ENCODE measurements around the gene SRRT.
"Not testable (repeated sequence)": the region's sequence is repeated elsewhere in the genome, so short reads cannot be mapped to it uniquely, and the experiment has no call there.

SRRT gene

DNA sequence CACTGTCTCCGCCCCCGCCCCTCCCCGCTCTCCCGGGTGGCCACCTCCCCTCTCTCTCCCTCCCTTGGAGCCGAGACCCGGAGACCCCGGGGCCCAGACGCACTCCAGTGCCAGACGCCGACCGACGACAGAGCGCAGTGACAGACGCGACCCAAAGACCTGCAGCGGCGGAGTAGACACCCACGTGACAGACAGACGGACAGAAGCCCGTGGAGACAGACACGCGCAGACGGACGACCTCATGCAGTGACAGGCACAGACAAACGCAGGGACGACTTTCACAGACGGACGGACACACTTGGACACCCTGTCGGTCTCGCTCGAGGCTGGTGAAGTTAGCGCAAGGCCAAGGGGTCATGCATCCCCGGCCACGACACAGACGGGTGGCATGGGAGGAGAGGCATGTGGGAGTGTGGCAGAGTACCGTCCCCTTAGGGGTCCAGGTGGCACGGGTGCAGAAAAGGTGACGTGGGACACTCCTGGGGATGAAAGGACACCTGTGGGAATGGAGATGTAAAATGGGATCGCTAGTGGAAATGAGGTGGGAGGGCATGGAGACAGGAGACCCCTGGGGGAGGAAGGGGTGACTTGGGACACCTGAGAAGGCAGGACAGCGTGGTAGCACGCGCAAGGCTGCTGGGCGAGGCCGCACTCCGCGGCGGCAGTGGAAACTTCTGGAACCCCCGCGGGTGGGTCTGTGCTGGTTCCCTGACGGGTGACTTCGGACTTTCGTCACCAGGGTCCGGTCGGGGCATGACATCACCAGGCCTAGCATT lies 21.2 kb downstream of the SRRT start:
- FAIRE-seq: no peak

- FAIRE-seq: no peak
These were observed 22.1 kb downstream of the SRRT start for GRCh38 chr7:100896732-100897608.

GRCh38 chr7:100897772-100898454 lies 23.0 kb downstream of the SRRT start:
- FAIRE-seq: no peak

- FAIRE-seq: no peak
These were observed 24.5 kb downstream of the SRRT start for GRCh38 chr7:100899432-100899831.

DNA sequence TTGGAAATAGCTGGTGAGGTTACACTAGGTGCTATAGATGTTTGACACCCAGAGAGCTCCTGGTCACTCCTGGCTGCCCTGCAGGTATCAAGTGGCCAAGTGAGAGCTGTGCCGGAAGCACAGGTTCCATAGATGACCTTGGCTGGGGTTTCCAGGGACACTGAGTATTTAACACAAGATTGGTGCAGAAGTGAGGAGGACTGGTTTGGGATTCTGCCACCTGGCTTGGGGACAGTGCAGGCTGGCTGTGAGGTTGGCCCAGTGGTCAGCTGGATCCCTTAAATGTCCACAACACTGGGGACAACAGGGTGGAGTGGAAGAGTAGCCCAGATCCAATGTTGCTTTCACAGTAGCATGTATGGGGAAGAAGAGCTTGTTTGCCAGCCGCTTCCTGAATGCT lies 26.1 kb downstream of the SRRT start:
- FAIRE-seq: no peak

DNA sequence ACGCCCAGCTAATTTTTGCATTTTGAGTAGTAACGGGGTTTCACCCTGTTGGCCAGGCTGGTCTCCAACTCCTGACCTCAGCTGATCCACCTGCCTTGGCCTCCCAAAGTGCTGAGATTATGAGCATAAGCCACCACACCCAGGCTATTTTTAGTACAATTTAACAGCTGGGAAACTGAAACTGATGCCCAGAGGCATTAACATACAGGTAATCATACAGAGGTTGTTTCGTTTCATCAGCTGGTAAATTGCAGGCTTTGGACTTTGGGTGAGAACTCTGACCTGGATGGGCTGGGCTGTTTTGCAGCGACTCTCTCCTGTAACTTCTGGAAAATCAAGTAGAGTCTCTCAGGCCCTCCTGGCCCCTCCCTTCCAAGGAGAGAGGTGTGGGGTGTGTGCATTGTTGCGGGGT lies 27.0 kb downstream of the SRRT start:
- FAIRE-seq: no peak

GRCh38 chr7:100902638-100903037 lies 27.7 kb downstream of the SRRT start:
- FAIRE-seq: no peak

DNA sequence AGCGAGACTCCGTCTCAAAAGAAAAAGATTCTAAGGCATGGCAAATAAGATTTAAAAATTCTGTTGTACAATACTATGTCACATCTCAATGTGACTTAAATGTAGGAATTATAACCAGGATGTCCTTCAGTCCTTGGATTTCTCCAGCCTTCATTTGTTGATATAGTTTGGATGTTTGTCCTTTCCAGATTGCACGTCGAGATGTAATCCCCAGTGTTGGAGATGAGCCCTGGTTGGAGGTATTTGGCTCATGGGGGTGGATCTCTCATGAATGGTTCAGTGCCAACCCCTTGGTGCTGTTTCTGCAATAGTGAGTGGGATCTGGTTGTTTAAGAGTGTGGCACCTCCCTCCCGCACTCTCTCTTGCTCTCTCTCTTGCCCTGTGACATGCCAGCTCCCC lies 33.6 kb downstream of the SRRT start:
- FAIRE-seq: no peak

DNA sequence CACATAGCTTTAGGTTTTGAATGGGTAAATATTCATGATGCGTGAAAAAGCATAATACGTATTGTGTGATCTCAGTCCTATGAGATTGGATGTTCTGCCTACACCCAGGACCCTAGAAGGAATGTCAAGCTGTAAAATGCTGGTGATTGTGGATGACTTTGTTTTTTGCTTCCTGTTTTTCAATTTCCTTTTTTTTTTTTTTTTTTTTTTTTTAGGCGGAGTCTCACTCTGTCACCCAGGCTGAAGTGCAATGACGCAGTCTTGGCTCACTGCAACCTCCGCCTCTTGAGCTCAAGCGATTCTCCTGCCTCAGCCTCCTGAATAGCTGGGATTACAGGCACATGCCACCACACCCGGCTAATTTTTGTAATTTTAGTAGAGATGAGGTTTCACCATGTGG lies 35.5 kb downstream of the SRRT start:
- FAIRE-seq: not testable (repeated sequence)

- no peak for FAIRE-seq
These were observed 36.6 kb downstream of the SRRT start for GRCh38 chr7:100911484-100911883.

GRCh38 chr7:100914208-100914878 lies 39.4 kb downstream of the SRRT start:
- no peak for FAIRE-seq

DNA sequence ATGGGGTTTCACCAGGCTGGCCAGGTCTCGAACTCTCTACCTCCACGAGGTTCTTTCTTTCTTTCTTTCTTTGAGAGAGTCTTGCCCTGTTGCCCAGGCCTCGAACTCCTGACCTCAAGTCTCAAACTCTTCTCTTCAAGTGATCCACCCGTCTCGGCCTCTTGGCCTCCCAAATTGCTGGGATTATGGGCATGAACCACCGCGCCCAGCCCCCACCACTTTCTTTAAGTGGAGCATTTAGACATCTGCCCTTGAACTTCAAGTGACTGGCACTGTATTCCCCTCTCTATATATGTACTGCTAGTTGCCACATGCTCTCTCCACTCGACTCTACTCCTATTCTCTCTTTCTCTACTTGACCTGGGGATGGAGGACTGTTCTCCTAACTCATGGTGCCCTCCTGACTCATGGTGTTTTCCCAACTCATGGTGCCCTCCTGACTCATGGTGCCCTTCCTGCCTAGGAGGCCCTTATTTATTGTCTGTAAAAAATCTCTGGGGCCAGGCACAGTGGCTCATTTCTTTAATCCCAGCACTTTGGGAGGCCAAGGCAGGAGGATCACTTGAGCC lies 40.1 kb downstream of the SRRT start:
- no peak for FAIRE-seq

GRCh38 chr7:100919335-100919734 lies 44.4 kb downstream of the SRRT start:
- not testable (repeated sequence) for FAIRE-seq

DNA sequence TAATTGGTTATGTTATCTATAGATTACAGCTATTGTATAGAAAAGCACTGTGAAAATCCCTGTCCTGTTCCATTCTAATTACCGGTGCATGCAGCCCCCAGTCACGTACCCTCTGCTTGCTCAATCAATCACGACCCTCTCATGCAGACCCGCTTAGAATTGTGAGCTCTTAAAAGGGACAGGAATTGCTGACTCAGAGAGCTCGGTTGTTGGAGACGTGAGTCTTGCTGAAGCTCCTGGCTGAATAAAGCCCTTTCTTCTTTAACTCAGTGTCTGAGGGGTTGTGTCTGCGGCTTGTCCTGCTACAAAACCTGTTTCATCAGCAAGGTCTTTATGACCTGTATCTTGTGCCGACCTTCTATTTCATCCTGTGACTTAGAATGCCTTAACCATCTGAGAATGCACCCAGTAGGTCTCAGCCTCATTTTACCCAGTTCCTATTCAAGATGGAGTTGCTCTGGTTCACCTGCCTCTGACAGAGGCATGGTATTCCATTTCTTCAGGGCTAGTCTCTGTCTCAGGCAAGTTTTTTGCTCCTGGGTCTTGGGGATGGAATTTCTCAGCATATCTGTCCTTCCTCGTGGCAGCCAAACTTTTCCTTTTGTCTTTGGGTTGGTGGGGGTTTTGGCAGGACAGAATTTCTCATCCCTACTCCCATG lies 45.0 kb downstream of the SRRT start:
- FAIRE-seq: not testable (repeated sequence)

DNA sequence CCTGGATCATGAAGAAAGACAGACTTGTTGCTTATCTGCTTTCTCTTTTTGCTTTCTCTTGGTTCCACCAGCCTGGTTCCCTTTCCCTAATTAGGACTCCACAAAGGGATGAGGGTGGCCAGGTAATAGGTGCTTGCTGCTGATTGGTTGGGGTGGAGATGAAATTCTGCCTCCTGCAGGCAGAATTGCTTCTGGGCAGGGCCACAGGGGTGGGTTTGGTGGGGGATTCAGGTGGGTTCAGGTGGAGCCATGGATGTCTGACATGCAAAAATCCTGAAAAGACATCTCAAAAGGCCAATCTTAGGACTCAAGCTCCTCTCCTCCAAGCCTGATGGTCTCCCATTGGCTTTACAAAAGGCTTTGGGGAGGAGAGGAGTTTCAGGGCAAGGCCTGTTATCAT lies 46.1 kb downstream of the SRRT start:
- FAIRE-seq: no peak

- not testable (repeated sequence) for FAIRE-seq
These were observed 48.7 kb downstream of the SRRT start for GRCh38 chr7:100923616-100924015.

GRCh38 chr7:100929808-100930174 lies 54.9 kb downstream of the SRRT start:
- no peak for FAIRE-seq

GRCh38 chr7:100933734-100934133 lies 58.8 kb downstream of the SRRT start:
- FAIRE-seq: no peak

DNA sequence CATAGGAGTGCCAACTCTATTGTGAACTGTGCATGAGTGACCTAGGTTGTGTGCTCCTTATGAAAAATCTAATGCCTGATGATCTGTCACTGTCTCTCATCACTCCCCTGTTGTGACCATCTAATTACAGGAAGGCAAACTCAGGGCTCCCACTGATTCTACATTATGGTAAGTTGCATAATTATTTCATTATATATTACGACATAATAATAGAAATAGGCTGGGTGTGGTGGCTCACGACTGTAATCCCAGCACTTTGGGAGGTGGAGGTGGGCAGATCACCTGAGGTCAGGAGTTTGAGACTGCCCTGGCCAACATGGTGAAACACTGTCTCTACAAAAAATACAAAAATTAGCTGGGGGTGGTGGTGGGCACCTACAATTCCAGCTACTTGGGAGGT lies 60.5 kb downstream of the SRRT start:
- FAIRE-seq: not testable (repeated sequence)

DNA sequence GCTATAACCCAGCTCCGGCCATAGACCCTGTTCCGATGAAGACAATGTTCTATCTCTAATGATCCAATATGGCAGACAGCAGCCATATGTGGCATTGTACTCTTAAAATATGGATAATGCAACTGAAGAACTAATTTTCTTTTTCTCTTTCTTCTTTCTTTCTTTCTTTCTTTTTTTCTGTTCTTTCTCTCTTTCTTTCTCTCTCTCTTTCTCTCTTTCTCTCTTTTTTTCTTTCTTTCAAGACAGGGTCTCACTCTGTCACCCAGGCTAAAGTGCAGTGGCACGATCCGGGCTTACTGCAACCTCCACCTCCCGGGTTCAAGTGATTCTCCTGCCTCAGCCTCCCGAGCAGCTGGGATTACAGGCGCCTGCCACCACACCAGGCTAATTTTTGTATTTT lies 61.3 kb downstream of the SRRT start:
- not testable (repeated sequence) for FAIRE-seq

Data from G401.6 (cell line).